Calu3 (cell line): ENCODE data around the gene LCE2B. TPM values are rescaled to one million over a fixed set of nuclear protein-coding genes. Genes with fewer than 3 reads are reported as not detected.

Experiments
- BruUV-seq: library from RNA; stranded (reverse); fragments of 400-500 nt; replicated peaks from 2 replicates; lab custom pipeline; 2021; lab: Mats Ljungman, UMichigan
- CTCF ChIA-PET: fragments of 300-600 bp; sonication (Branson Sonifier 250); formaldehyde crosslinking; loops from one replicate; lab custom pipeline; 2022; ENCODE audit warnings: antibody characterized with exemption; lab: Charles Lee
- DNase-seq: peaks from one replicate; pipeline ENCODE4 v3.0.0; 2022
- H3K27ac Mint-ChIP-seq: one replicate; pipeline ENCODE4 v1.8.0; 2022; ENCODE audit warnings: mixed read lengths; ENCODE audit not compliant: unreplicated experiment
- H3K27me3 Mint-ChIP-seq: one replicate; pipeline ENCODE4 v1.8.0; 2022; ENCODE audit warnings: mixed read lengths; ENCODE audit not compliant: unreplicated experiment
- H3K36me3 Mint-ChIP-seq: one replicate; pipeline ENCODE4 v1.8.0; 2022; ENCODE audit warnings: mild to moderate bottlenecking, moderate library complexity, mixed read lengths; ENCODE audit not compliant: insufficient read depth, unreplicated experiment
- H3K4me1 Mint-ChIP-seq: one replicate; pipeline ENCODE4 v1.8.0; 2022; ENCODE audit warnings: mild to moderate bottlenecking, low read depth, mixed read lengths; ENCODE audit not compliant: unreplicated experiment
- H3K4me3 Mint-ChIP-seq: one replicate; pipeline ENCODE4 v1.8.0; 2022; ENCODE audit warnings: mild to moderate bottlenecking, low read depth, moderate library complexity, mixed read lengths; ENCODE audit not compliant: unreplicated experiment
- H3K9me3 Mint-ChIP-seq: one replicate; pipeline ENCODE4 v1.8.0; 2022; ENCODE audit warnings: low read depth, mixed read lengths; ENCODE audit not compliant: unreplicated experiment
- CTCF ChIP-seq: fragments of 200-600 bp; IDR thresholded peaks from one replicate; pipeline ENCODE4 v1.8.0; 2022; ENCODE audit warnings: antibody characterized with exemption; ENCODE audit not compliant: unreplicated experiment
- intact Hi-C: fragments of 100-400 bp; cut with micrococcal nuclease; formaldehyde crosslinking; loops from one replicate; pipeline ENCODE4 v1.10.0; 2022; ENCODE audit not compliant: unreplicated experiment
- total RNA-seq: library from RNA; stranded (reverse); gene quantifications from 2 replicates; pipeline ENCODE4 v1.2.3, GENCODE V29; 2022

The LCE2B gene
- total RNA-seq, 1 experiment from 2014 or later = not detected

GRCh38 chr1:152699746-152700145, 13.8 kb downstream of the LCE2B start:
- Mint-ChIP-seq H3K27me3 (peaks cover 72% of the 10 kb centered on the region), H3K27ac (no peak overlapping the region), H3K4me1 (no peaks in the 10 kb centered on the region), H3K9me3 (no peaks in the 10 kb centered on the region), H3K4me3 (no peak overlapping the region), H3K36me3 (no peaks in the 10 kb centered on the region)
- TF ChIP-seq CTCF = no peak
- no TSS peak for BruUV-seq
- no peak for DNase-seq
- CTCF ChIA-PET = no interaction called here
- intact Hi-C loops = no loop called here

GRCh38 chr1:152707860-152708259, 21.9 kb downstream of the LCE2B start, which contains the start of gene LCE4A:
Gene LCE4A (plus strand): TSS chr1:152708160. CDS start chr1:152709076, 916 bp downstream.
- no peaks in the 10 kb centered on the region for H3K4me1 Mint-ChIP-seq
- no TSS peak for BruUV-seq
- no peaks in the 10 kb centered on the region for H3K9me3 Mint-ChIP-seq
- peaks cover 84% of the 10 kb centered on the region for H3K27me3 Mint-ChIP-seq
- intact Hi-C loops = no loop called here
- no peak within 1 kb of the TSS for H3K4me3 Mint-ChIP-seq
- no peak for DNase-seq
- CTCF ChIA-PET = no interaction called here
- no peaks in the 10 kb centered on the region for H3K36me3 Mint-ChIP-seq
- no peak for TF ChIP-seq CTCF
- H3K27ac Mint-ChIP-seq = no peak within 1 kb of the TSS

GRCh38 chr1:152718238-152718637, 32.3 kb downstream of the LCE2B start:
- Mint-ChIP-seq H3K27ac (no peak overlapping the region), H3K9me3 (no peaks in the 10 kb centered on the region), H3K36me3 (no peaks in the 10 kb centered on the region), H3K27me3 (peaks cover 70% of the 10 kb centered on the region), H3K4me1 (no peaks in the 10 kb centered on the region), H3K4me3 (no peak overlapping the region)
- intact Hi-C loops = no loop called here
- TF ChIP-seq CTCF = no peak
- no TSS peak for BruUV-seq
- DNase-seq = no peak
- CTCF ChIA-PET = no interaction called here

GRCh38 chr1:152725261-152725660, 39.3 kb downstream of the LCE2B start:
- CTCF ChIA-PET = no interaction called here
- no TSS peak for BruUV-seq
- H3K4me3 Mint-ChIP-seq = no peak overlapping the region
- no peak for DNase-seq
- no peak overlapping the region for H3K27ac Mint-ChIP-seq
- no peaks in the 10 kb centered on the region for H3K9me3 Mint-ChIP-seq
- intact Hi-C loops = no loop called here
- no peak for TF ChIP-seq CTCF
- peaks cover 83% of the 10 kb centered on the region for H3K27me3 Mint-ChIP-seq
- H3K36me3 Mint-ChIP-seq = no peaks in the 10 kb centered on the region
- no peaks in the 10 kb centered on the region for H3K4me1 Mint-ChIP-seq
